H7 (cell line): Measurements from ENCODE around the gene HDAC3. TPM values are rescaled to one million over a fixed set of nuclear protein-coding genes. Genes with fewer than 3 reads are reported as not detected.

Source experiments
- DNase-seq: peaks from one replicate; pipeline ENCODE4 v3.0.0; 2012
- H3K27me3 ChIP-seq: 2 replicates; pipeline ENCODE4 v1.6.0; 2011; ENCODE audit warnings: mild to moderate bottlenecking, low read length; ENCODE audit not compliant: control insufficient read depth, insufficient read depth
- H3K36me3 ChIP-seq: replicated peaks from 2 replicates; pipeline ENCODE4 v1.5.1; 2011; ENCODE audit warnings: low read length; ENCODE audit not compliant: control insufficient read depth, insufficient read depth
- H3K4me3 ChIP-seq: 2 replicates; pipeline ENCODE4 v1.5.1; 2011; ENCODE audit warnings: low read depth, mild to moderate bottlenecking, control low read depth, low read length, moderate library complexity; ENCODE audit not compliant: insufficient read depth
- total RNA-seq: library from RNA; depleted of rRNA; stranded (reverse); fragments of >200 nt; shearing (Covaris generic); gene quantifications from 2 replicates; pipeline ENCODE4 v1.2.3, GENCODE V29; 2014; rRNA removed

The HDAC3 gene
- total RNA-seq, result 81.3 and 82.7 TPM in 2 replicates

DNA sequence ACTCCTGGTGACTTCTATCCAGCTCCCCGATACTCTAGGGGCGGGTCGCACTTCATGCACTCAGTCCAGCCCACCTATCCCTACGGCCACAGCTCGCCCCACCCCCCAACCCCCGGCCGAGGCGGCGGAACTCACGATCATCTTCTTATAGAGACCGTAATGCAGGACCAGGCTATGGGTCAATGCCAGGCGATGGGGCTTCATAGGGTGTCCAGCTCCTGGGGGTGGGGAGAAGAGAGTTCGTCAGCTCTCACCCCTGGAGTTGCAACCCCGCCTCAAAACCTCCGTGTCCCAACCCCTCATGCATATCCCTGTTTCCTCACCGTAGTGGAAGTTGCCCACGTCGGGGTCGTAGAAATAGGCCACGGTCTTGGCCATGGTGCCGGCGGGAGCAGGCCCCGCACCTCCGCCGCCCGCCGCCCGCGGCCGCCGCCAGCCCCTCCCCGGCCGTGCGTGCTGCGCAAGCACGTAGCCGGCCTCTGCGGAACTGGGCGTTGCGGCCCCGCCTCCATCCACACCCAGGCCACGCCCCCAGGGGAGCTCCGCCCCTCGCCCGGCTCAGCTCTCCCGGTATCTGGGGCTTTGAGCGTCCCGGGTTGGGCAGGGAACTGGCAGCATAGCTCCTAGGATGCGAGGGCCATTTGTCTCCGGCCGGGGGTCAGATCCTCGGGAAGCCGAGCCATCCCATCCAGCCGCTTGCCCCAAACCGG lies at the start of gene HDAC3, which contains the start of gene RELL2:
Gene HDAC3 (minus strand): TSS at position 437 of the 710 bp plus-strand sequence. CDS start 59 bp downstream, at position 378.
Gene RELL2 (plus strand): TSS at position 585 of the 710 bp plus-strand sequence. CDS start 1,229 bp downstream, outside the sequence.
- H3K36me3 ChIP-seq, result peaks cover 2% of the 10 kb centered on the region
- DNase-seq, result peak; percentile 99
- peaks cover 6% of the 10 kb centered on the region for H3K27me3 ChIP-seq
- peak within 1 kb of the TSS; percentile 84 for H3K4me3 ChIP-seq

DNA sequence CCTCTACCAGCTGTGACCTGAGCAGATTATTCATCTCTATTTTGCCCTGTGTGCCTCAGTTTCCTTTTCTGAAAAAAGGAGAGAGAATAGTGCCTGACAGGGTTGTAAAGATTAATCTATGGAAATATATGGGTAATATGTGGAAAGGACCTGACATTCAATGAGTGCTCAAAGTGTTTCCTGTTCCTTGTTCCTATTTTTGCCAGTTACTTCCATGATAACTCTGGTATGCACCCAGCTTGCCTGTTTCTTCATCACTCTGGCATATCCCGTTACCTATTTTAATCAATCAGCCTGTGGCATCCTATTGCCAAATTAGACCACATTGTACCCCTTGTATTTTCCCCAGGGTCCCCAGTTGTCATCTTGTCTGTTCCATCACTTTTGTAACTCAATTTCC lies 48.9 kb upstream of the HDAC3 start:
- Histone ChIP-seq H3K36me3 (no peaks in the 10 kb centered on the region), H3K4me3 (no peak overlapping the region), H3K27me3 (no peaks in the 10 kb centered on the region)
- DNase-seq, result no peak

DNA sequence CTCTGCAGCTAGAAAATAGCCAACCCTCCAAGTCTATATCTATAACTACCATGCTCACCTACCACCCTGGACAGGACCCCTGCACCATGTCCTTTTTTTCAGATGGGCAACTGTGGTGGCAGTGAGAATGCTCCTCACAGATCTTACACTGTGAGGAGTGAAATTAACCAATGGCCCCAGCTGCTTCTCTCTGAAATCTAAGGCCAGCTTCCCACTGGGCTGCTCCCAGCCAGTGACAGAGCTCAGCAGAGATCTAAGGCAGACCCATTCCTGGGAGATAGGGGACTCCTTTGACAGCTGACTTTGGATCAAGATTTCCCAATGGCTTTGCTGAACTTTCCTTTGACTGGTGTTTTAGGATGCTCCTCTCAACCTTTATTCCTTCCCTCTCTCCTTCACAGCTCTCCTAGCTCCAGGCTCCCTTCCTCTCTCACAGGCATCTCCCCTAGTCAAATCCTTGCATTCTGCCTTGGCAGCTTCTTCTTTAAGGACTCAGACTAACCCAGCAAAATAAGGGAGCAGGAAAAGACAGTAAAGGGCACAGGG lies 47.0 kb upstream of the HDAC3 start:
- DNase-seq, result no peak
- H3K36me3 ChIP-seq, result no peaks in the 10 kb centered on the region
- no peaks in the 10 kb centered on the region for H3K27me3 ChIP-seq
- H3K4me3 ChIP-seq, result no peak overlapping the region

DNA sequence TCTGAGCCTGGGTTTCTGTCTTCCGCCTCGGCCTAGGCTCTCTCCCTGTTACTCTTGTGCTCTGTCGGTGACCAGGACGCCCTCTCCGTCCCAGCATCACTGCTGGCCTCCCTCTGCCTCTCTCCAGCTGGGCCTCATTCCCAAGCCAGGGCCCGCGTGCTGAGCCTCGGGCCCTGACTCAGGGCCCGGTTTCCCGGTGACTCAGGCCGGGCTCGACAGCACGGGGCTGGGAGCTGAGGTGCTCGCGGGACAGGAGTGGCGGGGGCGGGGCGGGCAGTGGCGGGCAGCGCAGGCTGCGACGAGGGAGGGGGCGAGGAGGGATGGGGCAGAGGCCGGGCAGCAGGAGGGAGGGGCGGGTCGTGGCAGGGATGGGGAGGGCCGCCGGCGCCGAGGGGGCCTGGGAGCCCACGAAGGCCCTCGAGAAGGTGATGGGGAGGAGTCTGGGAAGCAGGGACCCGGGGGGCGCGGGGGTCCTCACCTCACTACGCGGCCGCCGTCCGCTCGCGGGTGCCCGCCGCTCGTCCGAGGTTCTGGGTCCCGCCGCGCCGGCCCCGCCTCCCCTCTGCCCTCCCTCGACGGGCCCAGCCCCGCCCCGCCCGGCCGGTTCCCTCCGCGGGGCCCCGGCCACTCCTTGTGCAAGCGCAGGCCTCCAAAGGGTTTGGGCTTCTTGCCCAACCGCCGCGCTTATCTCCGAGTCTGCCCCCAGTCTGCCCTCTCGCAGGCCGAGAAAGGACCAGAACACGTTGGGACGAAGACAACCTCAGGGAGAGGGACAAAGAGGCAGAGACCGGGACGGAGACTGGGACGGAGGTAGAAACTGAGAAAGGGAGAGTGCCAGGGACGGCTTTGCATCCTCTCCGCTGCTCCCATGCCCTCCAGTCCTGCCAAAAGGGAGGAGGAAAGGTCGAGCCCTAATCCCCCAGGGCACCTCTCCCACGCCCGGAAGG lies 45.3 kb upstream of the HDAC3 start, which contains the start of gene ARAP3:
Gene ARAP3 (minus strand): TSS at position 536 of the 947 bp plus-strand sequence. CDS start 1,744 bp downstream, outside the sequence.
- peak; percentile 95 for DNase-seq
- no peaks in the 10 kb centered on the region for H3K27me3 ChIP-seq
- H3K36me3 ChIP-seq, result peaks cover 4% of the 10 kb centered on the region
- H3K4me3 ChIP-seq, result peak within 1 kb of the TSS; percentile 72

DNA sequence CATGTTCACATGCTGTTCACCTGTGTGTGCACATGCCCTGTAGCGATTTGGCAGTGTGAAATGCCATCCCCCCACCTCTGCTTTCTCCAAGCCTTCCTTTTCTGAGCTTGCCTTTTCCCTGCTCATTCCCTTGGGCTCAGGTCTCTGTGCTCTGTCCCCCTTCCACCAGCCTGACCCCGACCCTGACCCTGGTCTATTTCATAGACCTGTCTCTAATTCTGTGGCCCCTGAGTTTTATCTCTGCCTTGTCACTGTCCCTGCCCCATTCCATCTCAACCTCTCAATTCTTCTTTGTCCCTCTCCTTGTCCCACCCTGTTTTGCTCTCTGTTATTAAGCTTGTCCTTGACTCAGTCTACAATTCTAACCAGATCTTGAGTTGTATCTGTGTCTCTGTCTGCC lies 44.6 kb upstream of the HDAC3 start:
- DNase-seq, result no peak
- peak overlapping the region; percentile 72 for H3K4me3 ChIP-seq
- H3K27me3 ChIP-seq, result no peaks in the 10 kb centered on the region
- peaks cover 4% of the 10 kb centered on the region for H3K36me3 ChIP-seq

DNA sequence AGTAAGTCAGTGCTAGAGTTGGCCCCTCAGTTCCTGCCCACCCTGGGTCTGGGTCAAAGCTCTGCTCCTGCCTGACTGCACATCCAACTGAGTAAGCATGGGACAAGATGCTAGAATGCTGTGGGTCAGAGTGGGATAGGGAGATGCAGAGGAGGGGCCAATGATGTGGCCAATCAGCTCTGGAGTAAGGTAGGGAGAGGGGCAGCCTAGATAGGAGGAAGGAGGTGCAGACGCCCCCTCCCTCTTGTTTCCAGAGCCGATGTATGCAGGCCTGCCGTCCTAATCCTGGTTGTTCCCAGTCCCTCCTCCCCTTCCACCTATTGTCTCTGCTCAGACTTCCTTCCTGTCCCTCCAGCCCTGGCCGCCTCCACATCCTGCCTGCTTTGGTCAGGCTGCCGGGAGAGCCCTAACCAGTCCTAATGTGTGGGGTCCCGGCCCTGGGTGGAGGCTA lies 44.1 kb upstream of the HDAC3 start:
- Histone ChIP-seq H3K4me3 (peak overlapping the region; percentile 72; the same call in 1 of the 2 replicates), H3K27me3 (no peaks in the 10 kb centered on the region), H3K36me3 (peaks cover 4% of the 10 kb centered on the region)
- peak; percentile 95 for DNase-seq

DNA sequence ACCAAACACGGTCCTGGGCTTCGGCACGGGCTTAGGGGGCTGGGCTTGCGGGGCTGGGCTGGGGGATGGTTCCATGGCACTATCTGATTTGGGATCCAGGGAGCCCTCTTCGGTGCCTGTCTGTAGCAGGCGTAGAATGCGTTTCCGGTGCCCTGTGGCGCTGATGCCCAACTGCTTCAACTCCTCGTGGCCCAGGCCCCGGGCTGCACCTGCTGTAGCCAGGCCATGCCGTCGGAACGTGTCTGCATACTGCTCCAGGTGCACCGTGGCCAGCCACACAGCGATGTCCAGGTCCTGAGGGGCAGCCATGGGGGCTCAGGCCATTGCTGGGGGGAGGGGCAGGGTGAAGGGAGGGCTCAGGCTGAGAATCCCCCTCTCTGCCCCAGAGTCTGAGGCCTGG lies 43.5 kb upstream of the HDAC3 start:
- no peak for DNase-seq
- Histone ChIP-seq H3K27me3 (no peaks in the 10 kb centered on the region), H3K36me3 (peaks cover 4% of the 10 kb centered on the region), H3K4me3 (no peak overlapping the region)

DNA sequence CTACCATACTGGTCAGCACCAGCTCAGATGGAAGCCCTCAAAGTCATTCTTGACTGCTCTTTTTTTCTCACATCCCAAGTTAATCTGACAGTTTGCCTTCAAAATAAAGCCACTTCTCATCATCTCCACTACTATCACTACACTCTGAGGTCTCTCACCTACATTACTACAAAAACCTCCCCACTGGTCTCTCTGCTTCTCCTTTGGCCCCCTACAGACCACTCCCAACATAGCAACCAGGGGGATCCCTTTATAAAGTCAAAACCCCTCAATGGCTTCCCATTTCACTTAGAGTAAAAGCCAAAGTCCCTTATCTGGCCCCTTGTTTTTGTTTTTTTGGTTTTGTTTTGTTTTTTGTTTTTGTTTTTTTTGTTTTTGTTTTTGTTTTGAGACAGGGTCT lies 40.8 kb upstream of the HDAC3 start:
- Histone ChIP-seq H3K4me3 (no peak overlapping the region), H3K36me3 (peaks cover 8% of the 10 kb centered on the region), H3K27me3 (no peaks in the 10 kb centered on the region)
- DNase-seq, result peak; percentile 83

DNA sequence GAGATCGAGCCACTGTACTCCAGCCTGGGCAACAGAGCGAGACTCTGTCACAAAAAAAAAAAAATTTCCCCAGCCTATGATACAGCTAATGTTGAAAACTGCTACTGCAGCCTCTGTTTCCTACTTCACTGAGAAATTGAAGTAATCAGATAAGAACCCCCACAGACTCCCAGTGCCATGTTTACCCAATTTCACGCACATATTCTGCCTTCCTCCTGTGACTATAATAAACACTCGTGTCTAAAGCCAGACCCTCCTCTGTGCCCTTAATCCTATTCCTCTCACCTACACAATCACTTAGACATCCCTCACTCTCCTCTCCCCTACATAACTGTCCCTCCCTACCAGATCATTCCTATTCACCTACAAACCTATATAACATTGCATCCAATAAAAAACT lies 39.0 kb upstream of the HDAC3 start:
- DNase-seq, result no peak
- no peak overlapping the region for H3K4me3 ChIP-seq

DNA sequence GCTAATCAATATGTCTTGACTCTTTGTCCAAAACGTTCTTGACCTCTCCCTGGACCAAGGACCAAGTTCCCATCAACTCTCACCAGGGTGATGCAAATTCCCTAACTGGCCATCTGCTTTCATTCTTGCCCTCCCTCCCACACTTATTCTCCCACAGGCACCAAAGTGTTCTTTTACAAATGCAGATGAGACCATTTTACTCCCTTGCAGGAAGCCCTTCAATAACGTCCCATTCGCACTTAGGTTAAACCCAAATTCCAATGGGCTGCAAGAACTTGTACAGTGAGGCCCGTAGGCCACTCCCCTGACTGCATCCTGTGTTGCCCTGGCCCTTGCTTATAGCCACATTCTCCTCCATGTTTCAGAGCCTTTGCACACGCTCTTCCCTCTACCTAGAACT lies 38.1 kb upstream of the HDAC3 start:
- H3K36me3 ChIP-seq, result peaks cover 18% of the 10 kb centered on the region
- DNase-seq, result peak; percentile 73
- H3K4me3 ChIP-seq, result no peak overlapping the region
- no peaks in the 10 kb centered on the region for H3K27me3 ChIP-seq

More for the DNA sequence above, 39.0 kb upstream of the HDAC3 start:
- Histone ChIP-seq H3K27me3 (no peaks in the 10 kb centered on the region), H3K36me3 (peaks cover 18% of the 10 kb centered on the region)

DNA sequence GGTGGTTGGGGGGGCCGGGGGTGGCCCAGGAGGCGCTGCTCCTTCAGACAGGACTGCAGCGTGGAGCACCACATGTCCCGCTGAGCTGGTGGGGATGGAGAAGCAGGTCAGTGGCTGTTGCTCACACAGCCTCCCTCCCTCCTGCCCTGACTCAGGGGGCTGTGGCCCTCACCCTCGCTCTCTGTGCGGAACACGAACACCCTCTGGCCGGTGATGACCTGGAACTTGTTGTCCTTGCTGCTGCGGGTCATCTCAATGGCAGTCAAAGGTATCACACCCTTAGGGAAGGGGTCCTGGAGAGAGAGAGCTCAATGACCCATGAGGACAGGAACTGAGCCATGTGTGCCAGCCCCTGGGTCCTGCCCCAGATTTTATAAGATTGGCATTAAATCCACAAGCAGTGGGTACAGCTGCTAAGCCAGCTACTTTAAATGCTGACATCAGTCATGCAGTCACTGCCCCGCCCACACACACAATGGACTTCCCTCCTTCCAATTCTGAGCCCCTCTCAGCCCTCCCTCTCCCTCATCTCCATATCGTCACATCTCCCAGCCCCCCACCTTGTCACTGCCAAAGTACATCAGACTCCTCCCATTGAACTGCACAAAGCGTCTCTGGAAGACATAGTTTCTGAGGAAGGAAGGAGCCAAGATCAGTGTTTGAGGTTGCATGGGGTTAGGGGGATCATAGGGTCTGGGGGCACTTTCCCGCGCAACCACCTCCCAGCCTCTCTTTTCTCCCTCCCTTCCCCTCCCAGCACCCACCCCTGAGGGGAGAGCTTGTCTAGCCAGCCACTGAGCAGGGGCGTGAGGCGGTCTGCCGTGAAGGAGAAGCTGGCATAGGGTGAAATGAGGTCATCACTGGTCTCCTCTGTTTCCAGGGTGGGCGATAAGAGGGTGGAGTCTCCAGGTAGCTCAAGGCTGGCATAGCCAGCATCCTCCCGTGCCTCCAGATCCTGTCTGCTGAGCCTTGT lies 36.5 kb upstream of the HDAC3 start:
- no peak overlapping the region for H3K4me3 ChIP-seq
- H3K27me3 ChIP-seq, result no peaks in the 10 kb centered on the region
- H3K36me3 ChIP-seq, result peaks cover 28% of the 10 kb centered on the region
- DNase-seq, result no peak

DNA sequence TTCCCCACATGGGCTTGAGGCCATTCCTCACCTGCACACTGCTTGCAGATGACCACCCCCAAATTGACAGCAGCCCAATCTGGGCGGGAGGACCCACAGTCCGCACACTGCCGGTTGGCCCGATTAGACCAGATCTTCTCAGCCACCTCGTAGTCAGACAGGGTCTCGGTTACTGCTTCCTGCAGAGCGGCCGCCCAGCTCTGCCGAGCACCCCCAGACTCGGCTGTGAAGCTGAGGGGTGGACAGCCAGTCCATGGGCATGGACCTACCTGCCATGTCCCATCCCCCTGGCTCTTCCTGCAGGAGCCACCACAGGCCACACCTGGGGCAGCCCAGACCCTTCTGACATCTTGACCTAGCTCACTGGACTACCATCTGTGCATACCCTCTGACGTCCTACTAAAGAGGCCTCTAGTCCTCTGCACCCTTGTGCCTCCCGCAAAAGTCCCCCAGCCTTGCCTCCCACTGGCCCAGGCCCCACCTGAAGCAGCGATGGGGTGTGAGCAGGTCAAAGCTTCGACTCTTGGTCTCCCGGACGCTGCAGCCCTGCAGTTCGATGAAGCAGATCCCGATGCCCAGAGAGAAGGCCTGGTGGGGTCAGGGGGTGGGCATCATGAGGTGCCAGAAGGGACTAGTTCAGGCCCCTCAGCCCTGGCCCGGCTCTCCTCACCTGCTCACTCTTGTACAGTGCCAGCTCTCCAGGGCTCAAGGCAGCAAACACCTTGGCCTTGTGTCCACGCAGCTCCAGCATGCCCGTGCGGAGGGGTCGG lies 35.6 kb upstream of the HDAC3 start:
- no peak for DNase-seq
- Histone ChIP-seq H3K4me3 (no peak overlapping the region), H3K27me3 (no peaks in the 10 kb centered on the region), H3K36me3 (peaks cover 27% of the 10 kb centered on the region)

DNA sequence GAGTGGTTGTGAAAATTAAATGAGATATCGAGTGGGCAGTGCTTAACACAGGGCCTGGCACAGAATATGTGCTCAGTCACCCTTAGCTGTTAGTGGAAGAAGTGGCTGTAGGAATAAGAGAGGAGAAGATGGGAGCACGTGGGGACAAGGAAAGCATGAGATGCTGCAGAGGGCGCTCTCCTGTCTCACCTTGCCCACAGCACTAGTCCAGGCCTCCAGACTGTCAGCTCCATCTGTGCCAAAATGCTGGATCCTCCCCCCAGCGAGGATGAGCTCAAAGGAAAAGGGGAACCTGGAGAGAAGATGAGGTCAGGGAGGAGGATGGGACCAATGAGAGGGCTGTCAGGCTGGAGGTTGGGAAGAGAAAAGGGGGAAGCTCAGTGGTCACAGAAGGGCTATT lies 32.9 kb upstream of the HDAC3 start:
- peaks cover 28% of the 10 kb centered on the region for H3K36me3 ChIP-seq
- peak; percentile 64 for DNase-seq
- no peaks in the 10 kb centered on the region for H3K27me3 ChIP-seq
- no peak overlapping the region for H3K4me3 ChIP-seq
